Endometrium (tissue), 2 donors: ENCODE data around the gene SLC1A4.

Experiments
- FAIRE-seq: peaks from 2 replicates; lab custom pipeline; 2012; peaks lifted over from hg19 to GRCh38; lab: Jason Lieb, UNC
- donor health status: control.
- donor health status: control.

The SLC1A4 gene

DNA sequence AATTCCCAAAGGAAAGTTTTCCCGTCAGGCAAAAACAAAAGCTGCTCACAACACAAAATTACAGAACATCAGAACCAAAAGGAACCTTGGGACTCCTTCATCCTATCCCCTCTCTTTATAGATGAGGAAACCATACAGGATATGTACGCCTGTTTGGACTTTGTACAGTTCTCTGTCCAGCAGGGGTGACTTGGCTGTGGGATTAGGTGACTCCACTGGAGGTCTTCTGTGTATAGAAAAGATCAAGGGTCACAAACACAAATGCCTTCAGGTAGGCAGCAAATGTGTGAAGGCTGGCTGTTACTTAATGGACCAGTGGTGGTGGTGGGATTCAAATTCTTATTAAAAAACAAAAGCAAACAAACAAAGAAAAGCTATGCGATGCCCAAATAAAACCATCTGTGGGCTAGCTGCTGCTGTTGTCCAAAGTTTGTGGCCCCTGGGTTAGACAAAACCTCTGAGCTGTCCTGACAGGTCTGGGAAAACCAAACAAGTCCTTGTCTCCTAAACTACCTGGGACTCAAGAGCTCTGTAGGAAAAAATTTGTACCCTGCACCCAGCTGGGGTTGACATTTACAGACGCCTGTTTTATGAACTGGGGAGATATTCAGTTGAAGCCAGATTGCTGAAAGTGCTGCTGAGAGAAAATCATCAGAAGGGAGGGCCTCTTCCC is 65.7 kb downstream of the SLC1A4 start:
- FAIRE-seq, result no peak

DNA sequence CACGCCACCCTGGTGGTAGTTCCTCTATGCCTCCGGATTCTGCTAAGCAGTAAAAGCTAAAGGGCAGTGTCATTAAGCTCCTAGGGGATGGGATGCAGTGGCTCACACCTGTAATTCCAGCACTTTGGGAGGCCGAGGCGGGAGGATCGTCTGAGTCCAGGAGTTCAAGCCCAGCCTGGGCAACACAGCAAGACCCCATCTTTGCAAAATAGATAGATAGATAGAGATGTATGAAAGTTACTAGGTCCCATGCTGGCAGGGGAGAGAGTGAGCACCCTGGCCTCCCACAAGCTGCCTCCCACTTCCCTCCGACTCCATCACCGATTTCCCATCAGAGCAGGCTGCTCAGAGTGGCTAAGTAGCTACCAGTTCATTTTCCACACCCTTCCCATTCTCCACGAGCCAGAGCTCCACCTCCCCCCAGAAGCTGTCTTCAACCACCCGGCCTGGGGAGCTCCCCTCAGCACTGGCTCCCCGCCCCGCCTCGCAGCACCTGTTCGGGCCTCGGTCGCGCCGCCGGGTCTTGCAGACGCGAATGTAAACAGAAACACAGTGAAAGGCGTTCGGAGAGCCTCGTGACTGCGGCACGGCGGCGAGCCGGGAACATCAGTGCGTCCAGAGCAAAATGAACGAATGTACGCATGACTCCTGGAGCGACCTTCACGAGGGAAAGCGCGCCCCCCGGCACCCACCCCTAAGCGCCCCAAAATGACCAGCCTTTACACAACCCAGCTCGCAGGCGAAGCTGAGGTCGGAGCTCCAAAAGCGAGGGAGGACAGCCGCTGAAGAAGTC is 66.4 kb downstream of the SLC1A4 start:
- no peak for FAIRE-seq

DNA sequence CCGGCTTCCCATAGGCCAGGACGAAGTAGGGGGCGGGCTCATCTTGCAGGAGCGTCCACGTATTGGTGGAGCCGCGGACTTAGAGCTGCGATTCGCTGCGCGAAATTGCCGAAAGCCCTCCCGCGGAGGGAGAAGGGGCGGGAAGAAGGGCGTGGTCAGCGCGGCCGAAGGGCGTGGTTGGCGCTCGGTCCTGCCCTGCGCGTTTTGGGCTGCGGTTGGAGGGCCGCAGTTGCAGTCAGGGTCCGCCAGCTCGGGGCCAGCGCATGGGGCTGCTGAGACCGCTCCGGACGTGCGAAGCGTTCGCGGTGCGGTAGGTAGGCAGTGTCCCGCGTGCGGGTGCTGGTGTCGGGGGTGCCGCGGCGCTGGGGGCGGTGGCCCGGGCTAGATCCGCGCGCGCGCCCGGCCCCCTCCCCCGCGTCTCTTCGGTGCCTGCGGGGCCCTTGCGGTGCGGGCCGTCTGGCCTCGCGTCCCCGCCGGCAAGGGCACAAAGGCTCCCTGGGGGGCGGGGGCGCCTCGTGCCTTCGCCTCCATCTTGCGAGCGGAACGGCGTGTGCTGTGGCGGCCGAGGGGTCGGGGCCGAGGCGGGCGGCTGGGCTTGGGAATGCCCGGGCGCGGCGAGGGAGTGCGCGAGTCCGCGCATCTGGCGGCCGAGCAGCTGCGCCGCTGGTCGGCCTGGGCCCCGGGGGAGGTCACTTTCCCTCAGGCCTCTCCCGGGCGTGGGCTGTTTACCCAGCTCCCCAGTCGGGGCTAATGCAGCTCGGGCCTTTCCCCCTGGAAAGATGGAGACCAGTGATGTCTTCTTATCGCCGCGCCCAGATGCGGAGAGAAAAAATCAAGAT is 67.2 kb downstream of the SLC1A4 start, which contains the start of gene CEP68:
CEP68 (plus strand) TSS at position 202 of the 839 bp plus-strand sequence. CDS start 13,029 bp downstream, outside the sequence.
- FAIRE-seq, result peak; percentile 95

DNA sequence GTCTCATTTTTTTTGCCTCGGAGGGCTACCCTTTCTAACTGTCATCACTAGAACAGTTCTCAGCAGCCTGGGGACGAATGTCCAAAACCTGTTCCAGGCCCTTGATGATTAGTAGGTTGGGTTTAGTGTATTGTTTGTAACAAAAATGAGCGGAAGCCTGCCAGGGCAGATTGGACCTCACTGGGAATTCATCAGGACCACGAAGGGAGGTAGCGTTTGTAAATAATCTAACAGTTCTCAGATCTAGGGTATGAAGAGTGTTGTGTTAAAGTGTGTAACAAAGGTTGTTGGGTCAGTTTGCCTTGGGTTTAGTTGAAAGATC is 67.8 kb downstream of the SLC1A4 start:
- no peak for FAIRE-seq

DNA sequence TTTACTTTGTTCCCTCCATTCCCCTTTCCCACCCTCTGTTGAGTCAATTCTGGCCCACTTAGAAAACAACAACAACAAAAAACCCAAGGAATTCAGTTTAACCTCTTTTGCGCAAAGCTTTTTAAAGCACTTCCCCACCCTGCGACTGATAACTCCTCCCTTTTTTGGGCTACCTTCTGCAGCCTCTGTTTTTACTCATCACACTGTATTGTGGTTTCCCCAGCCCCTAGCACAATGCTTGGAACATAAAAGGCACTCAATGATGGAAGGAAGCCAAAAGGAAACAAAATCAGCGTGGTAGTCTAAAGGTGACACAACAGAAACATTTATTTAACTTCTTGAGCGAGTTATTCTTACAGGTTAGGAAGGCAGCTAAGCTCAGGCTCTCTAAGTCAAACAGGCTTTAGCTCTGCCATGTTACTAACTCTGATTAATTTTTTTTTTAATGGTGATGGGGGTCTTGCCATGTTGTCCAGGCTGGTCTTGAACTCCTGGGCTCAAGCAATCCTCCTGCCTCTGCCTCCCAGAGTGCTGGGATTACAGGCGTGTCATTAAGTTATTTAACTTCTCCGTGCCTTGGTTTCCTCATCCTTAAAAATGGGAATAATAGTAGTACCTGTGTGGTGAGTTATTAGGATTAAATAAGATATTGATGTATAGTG is 68.3 kb downstream of the SLC1A4 start:
- peak; percentile 21 for FAIRE-seq

DNA sequence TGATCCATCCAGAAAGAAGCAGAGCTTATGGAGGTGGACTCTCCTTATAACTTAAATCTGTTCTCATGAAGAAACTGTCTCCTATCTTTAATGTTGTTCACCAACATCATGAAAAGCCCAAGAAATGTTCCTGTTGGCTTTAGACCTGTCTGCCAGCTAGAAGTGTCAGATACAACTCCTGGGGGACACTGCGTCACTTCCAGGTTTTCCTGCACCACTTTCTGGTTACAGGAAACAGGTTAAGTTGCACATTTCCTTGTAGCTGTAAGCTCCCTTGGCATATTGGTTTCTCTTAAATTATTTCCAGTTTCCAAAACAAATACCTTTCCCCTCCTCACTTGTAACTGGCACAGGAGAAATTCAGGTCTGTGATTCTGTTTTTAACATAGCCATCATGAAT is 69.9 kb downstream of the SLC1A4 start:
- no peak for FAIRE-seq

DNA sequence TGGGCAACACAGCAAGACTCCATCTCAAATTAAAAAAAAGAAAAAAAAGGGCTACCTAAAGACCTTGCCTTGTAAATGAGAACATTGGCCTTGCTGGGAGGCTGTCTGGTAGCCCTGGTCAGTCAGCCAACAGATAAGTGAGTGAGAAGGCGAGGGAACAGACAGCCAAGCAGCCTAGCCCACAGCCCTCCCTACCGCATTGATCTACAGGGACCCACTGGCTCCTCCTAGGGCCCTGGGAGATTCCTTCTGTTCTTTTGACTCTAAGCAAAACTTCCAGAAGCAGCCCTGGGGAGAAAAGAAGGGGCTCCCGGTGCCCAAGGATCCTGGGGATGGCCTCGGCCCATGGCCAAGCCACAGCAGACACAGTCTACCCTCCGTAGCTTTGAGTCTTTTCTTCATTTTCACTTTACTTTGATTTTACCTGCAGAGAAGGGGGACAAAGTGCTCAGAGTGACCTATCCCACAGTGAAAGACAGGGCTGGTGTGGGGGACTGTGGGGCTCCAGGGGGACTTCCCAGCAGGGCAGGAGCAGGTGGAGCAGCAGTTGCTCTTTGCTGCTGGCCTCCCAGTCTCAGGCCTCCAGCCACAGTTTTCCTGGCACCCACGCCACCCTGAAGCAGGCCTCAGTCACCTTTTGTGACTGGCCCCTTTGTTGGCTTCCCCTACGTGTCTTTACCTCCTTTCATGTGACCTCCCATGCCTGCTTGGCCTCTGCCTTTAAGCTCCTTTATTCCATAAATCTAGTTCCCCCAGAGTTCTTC is 72.1 kb downstream of the SLC1A4 start:
- FAIRE-seq, result no peak

DNA sequence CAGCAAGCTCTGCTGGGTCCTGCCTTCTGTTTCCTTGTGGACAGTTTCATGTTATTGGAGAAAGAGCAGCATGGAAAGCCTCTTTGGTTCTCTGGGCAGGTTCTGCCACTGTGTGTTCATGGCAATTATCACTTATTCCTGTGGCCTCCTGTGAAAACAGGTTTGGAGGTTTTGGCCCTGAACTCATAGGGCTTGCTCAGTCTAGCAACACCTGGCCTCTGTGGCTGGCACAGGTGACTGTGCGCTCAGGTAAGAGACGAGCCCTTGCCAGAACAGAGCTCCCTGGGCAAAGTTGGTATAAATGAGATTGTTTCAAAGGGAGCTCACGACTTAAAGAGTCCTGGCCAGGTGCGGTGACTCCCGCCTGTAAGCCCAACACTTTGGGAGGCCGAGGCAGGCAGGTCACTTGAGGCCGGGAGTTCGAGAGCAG is 72.7 kb downstream of the SLC1A4 start:
- FAIRE-seq, result no peak

DNA sequence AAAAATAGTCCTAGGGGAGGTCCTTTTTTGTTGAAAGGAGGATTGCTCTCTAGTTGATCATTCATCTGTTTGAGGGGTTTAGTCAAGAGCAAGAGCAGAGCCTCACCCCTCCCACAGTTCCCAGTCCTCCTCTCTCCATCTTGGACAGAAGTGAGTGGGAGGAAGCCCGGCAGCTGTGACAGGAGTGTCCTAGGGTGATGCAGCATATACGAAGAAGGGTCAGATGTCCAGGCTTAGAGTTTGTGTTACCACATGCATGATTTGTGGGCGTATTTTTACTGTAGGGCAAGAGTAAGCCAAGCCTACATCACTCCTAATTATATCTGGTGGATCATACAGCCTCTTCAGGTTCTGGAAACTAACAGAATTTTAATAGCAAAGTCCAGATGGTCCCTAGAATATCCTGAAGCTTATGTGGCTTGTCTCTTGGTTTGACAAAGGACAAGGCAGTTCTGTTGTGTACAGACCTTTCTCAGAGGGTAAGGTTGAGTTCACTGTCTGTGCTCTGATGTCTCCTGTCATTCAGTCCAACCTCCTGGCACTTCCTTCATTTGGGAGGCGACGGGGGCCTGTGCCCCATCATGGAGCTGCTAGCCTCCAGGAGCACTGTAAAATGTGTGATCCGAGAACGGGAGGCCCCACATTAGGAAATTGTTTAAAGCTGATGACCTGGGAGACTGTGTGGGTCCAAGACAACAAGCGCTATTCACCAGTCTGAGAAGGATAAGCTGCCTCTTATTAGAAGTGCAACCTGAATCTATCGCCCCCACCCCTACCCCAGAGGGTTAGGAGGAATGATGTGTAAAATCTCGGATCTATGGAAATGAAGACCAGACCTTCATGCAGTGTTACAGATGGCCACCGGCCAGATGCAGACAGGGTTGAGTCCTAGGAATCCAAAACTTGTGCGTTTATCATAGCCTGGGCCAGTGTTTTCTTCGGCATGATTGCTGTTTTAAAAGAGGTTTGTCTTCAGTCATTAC is 73.9 kb downstream of the SLC1A4 start:
- no peak for FAIRE-seq

DNA sequence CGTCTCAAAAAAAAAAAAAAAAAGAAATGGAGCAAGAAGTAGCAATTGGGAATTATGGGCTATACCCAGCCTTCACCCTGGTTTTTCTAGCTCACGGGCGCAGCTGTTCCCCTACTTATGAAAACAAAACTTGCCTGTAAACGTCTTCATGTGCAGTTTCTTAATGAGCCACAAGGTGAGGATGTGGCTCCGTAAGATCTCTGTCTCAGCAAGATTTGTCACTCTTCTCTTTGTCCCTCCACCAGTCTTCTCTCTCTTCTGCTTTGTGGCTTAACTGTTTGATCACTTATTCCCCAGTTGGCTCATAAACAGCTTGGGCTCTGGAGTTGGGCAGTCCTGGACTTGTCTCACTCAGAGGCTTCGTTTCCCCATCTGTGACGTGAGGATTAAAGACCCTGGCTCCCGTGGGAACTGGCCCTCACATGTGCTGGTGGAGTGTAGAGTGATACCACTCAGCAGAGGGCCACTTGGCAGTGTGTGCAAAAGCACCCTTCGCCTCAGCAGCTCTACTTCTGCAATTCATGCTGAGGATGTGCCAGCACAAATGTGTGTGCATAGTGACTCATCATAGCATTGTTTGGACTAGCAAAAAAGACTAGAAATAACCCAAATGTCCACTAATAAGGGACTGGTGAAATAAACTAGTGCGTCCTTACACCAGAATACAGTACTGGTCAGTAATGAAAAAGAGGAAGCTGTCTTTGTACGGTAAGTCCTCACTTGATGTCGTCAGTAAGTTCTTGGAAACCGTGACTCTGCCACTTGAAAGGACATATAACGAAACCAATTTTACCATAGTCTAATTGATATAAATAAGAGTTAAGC is 75.7 kb downstream of the SLC1A4 start:
- FAIRE-seq, result no peak

DNA sequence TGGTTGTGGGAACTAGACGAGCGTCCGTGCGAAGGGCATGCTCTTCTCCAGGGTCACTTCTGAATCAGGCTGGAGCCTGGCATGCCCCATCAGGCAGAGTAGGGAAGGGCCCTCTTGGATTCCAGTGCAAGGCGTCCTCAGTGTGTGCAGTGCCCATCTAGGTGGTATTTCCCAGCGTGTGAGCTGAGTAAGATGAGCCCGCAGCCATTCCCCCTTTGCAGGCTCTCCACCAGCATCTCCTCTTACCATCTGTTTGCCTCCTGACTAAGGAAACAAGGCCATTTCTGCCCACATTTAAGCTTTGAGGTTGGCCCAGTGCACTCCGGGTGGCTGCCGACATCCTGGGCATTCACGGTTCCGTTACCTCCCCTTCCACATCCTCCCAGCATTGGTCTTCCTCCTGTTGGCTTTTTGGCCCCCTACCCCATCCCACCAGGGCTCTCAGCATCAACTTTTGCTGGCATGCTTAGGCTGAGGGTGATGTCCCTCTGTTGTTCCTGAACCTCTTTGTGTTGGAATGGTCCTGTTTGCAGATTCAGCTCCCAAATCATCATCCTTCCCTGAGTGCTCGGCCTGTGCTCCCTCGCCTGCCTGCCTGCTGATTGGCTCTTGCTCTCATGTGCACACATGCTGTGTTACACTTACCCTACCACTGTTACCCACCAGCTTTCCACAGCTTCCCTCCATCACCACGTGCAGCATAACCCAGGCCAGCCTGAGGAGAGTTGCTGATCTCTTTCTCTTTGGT is 78.8 kb downstream of the SLC1A4 start:
- FAIRE-seq, result no peak

DNA sequence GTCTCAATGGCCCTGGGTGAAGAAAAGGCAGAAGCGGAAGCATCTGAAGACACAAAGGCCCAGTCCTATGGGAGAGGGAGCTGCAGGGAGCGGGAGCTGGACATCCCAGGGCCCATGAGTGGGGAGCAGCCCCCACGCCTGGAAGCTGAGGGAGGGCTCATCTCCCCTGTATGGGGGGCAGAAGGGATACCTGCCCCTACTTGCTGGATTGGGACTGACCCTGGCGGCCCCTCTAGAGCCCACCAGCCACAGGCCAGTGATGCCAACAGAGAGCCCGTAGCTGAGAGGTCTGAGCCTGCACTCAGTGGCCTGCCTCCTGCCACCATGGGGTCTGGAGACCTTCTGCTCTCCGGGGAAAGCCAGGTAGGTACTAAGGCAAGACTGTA is 80.2 kb downstream of the SLC1A4 start:
- FAIRE-seq, result no peak

DNA sequence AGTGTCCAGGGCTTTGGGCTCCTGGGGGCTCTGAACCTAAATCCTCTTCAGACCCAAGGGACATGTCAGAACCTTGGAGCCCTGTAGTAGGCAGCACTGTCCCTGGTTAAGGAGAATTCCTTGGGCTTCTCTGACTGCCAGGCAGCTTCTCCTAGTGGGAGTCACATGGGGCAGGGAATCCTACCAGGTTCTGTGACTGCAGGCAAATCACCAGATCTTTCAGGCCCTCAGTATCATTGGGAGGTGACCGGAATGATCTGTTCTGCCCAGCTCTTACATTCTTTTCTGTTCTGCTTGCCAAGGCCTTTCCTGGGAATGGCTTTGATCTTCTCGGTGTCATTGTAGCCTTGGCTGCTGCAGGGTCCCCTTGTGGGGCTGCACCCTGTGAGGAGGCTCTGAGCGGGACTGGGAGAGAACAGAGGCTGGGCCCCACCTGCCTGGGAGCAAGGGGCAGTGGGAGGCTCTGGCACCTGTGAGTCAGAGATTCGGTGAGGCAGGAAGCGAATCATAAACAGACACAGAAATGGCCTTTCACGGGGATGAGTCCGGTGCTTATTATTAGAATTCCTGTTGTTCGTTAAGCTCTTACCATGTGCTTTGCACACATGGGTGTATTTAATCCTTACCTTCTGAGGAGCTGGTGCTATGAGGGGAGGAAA is 81.1 kb downstream of the SLC1A4 start:
- no peak for FAIRE-seq

DNA sequence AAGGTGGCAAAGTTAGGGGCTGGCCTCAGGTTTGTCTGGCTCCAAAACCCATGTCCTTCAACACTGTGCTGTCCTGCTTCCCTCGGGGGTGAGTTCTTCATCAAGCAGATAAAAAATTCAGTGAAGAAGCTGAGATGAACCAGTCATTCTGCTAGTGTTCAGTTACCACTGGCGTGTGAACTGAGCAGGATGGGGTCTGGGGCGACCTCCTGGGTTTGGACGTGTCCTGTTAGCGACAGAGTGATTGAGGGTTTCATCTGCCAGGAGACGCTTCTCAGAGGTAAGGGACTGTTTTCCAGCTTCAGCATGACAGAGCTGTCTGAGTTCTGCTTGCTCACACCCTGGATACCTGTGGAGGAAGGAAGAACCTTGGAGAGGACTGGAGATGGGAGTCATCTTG is 81.7 kb downstream of the SLC1A4 start:
- FAIRE-seq, result no peak

DNA sequence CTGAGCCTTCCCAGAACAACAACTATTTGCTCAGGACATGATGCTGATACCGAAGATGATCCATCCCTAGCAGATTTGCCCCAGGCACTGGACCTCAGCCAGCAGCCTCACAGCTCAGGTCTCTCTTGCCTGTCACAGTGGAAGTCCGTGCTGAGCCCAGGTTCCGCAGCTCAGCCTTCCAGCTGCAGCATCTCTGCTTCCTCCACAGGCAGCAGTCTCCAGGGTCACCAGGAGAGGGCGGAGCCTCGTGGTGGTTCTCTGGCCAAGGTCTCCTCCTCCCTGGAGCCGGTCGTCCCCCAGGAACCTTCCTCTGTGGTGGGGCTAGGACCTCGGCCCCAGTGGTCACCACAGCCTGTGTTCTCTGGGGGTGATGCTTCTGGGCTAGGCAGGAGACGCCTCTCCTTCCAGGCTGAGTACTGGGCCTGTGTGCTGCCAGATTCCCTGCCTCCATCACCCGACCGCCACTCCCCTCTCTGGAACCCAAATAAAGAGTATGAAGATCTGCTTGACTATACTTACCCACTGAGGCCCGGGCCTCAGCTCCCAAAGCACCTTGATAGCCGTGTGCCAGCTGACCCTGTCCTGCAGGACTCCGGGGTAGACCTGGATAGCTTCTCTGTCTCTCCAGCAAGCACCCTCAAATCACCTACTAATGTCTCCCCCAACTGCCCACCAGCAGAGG is 82.4 kb downstream of the SLC1A4 start:
- FAIRE-seq, result no peak

DNA sequence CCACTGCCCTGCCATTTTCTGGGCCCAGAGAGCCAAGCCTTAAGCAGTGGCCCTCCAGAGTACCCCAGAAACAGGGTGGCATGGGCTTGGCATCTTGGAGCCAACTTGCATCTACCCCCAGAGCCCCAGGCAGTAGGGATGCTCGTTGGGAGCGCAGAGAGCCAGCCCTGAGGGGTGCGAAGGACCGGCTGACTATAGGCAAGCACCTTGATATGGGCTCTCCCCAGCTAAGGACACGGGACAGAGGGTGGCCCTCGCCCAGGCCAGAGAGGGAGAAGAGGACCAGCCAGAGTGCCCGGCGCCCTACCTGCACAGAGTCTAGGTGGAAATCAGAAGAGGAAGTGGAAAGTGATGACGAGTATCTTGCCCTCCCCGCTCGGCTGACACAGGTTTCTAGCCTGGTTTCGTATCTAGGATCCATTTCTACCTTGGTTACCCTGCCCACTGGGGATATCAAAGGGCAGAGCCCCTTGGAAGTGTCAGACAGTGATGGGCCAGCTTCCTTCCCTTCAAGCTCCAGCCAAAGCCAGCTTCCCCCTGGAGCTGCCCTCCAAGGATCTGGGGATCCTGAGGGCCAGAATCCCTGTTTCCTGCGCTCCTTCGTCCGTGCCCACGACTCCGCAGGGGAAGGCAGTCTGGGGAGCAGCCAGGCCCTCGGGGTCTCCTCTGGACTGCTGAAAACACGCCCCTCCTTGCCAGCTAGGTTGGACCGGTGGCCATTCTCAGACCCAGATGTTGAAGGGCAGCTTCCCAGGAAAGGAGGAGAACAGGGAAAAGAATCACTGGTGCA is 83.2 kb downstream of the SLC1A4 start:
- FAIRE-seq, result no peak
